Ovary (tissue), 9 donors: Measurements from ENCODE around the gene C1orf198. TPM values are rescaled to one million over a fixed set of nuclear protein-coding genes. Genes with fewer than 3 reads are reported as not detected.

Experiments used
- DNase-seq, 5 donors: peaks; one replicate each; pipeline ENCODE4 v3.0.0-alpha.2; 2019 to 2020
- H3K27ac ChIP-seq, 2 donors: fragments of 200-600 bp; one replicate each; pipeline versions ENCODE4 v1.5.1 to v1.8.0; 2019 to 2022
- H3K27me3 ChIP-seq: fragments of 200-600 bp; one replicate; pipeline ENCODE4 v1.8.0; 2022
- H3K36me3 ChIP-seq: fragments of 200-600 bp; sonication (generic); one replicate; pipeline ENCODE4 v1.5.1; 2019
- H3K4me1 ChIP-seq: one replicate; pipeline ENCODE4 v1.8.1; 2013; ENCODE audit warnings: mild to moderate bottlenecking, moderate library complexity; ENCODE audit not compliant: insufficient read depth
- H3K4me3 ChIP-seq: fragments of 200-600 bp; sonication (generic); one replicate; pipeline ENCODE4 v1.5.1; 2017
- H3K9me3 ChIP-seq, 2 donors: fragments of 200-600 bp in 1 of 2; sonication (generic) in 1 of 2; one replicate each; pipeline versions ENCODE4 v1.5.1 to v1.8.1; 2013 to 2019; ENCODE audit warnings: mild to moderate bottlenecking in 1 of 2, moderate library complexity in 1 of 2
- EP300 ChIP-seq: sonication (generic); formaldehyde crosslinking; IDR thresholded peaks from one replicate; pipeline ENCODE4 v1.6.1; 2017; ENCODE audit warnings: antibody characterized with exemption
- POLR2A ChIP-seq: fragments of 450-650 bp; IDR thresholded peaks from one replicate; pipeline ENCODE4 v1.6.1; 2017; ENCODE audit warnings: antibody characterized with exemption, mild to moderate bottlenecking, moderate library complexity
- whole genome bisulfite sequencing, 3 donors: extraction: QIAGEN DNeasy Blood & Tissue Kit in 1 of 3; methylation state at CpG; one replicate each; pipeline versions ENCODE4 v1.1.5 to v1.1.7; 2013 to 2017; 5-methylcytosine and 5-hydroxymethylcytosine counted together
- intact Hi-C, 4 donors: fragments of 100-400 bp; cut with DNase I; formaldehyde crosslinking; loops; one replicate each; pipeline versions ENCODE4 v1.11.0 to v1.15.1; 2022 to 2023
- polyA plus RNA-seq, 2 donors: library from polyadenylated mRNA; stranded (reverse); fragments of 200-250 nt in 1 of 2; fragments of 350-450 nt in 1 of 2; fragmentation: Illumina TruSeq in 1 of 2; extraction: RNeasy Lipid Tissue Mini Kit (QIAGEN cat#74804) in 1 of 2; gene quantifications; one replicate each; pipeline ENCODE4 v1.2.3, GENCODE V29; 2013 to 2014
- total RNA-seq, 7 donors: library from RNA; depleted of rRNA in 2 of 7; stranded (reverse); fragments of >200 nt in 2 of 7; fragmentation: NEBNext Ultra II Directional in 3 of 7; extraction: Animal tissue kit (Norgen Biotek cat#: 25700) in 3 of 7; gene quantifications; one replicate each; pipeline versions ENCODE4 v1.1.0 to v1.2.4, GENCODE V29; 2016 to 2023
- TF ChIP-seq, protein P1 (sequence below), 3 donors: fragments of 450-650 bp in 2 of 3; fragments of 200-600 bp in 1 of 3; IDR thresholded peaks; one replicate each; pipeline versions ENCODE4 v1.5.1 to v1.8.0; 2016 to 2022; ENCODE audit warnings: antibody characterized with exemption in 3 of 3, mild to moderate bottlenecking in 1 of 3
- donor health status: DM: no; HTN: no; CAD: no; lungs with moderate emphysema.
- donor health status: DM: no; HTN: no; CAD: no.
- donor health status: Bipolar disorder and iron deficiency.
- donor health status: DM: yes; HTN: yes; CAD: no.
- donor health status: DM: no; HTN: no; CAD: no.
- donor health status: DM: yes; HTN: yes; CAD: no.

The C1orf198 gene
- total and polyA plus RNA-seq, 9 donors = 34.0 to 60.8 (median 43.4) TPM

DNA sequence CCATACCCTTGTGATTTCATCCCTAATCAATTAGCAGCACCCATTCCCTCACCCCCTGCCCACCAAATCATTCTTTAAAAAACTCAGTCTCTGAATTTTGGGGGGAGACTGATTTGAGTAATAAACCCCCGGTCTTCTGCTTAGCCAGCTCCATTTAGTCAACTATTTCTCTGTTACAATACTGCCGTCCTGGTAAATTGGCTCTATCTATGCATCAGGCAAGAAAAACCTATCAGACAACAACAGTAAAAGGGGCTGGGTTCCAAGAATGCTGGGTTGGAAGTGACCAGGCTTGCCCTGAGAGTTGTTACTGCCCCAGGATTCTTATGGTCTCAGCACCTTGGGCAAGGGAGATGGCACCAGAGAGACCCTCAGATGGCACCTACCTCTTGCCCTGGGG, 16.3 kb upstream of the C1orf198 start:
- TF ChIP-seq EP300 (no peak), POLR2A (no peak)
- TF ChIP-seq, protein P1, sequence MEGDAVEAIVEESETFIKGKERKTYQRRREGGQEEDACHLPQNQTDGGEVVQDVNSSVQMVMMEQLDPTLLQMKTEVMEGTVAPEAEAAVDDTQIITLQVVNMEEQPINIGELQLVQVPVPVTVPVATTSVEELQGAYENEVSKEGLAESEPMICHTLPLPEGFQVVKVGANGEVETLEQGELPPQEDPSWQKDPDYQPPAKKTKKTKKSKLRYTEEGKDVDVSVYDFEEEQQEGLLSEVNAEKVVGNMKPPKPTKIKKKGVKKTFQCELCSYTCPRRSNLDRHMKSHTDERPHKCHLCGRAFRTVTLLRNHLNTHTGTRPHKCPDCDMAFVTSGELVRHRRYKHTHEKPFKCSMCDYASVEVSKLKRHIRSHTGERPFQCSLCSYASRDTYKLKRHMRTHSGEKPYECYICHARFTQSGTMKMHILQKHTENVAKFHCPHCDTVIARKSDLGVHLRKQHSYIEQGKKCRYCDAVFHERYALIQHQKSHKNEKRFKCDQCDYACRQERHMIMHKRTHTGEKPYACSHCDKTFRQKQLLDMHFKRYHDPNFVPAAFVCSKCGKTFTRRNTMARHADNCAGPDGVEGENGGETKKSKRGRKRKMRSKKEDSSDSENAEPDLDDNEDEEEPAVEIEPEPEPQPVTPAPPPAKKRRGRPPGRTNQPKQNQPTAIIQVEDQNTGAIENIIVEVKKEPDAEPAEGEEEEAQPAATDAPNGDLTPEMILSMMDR (IDR thresholded peaks at IDR 0.05) = no peak
- DNase-seq = no peak
- no peak overlapping the region for H3K27ac ChIP-seq
- intact Hi-C loops = no loop called here
- H3K36me3 ChIP-seq = no peaks in the 10 kb centered on the region
- no peaks in the 10 kb centered on the region for H3K27me3 ChIP-seq
- H3K4me1 ChIP-seq = no peaks in the 10 kb centered on the region
- 89 to 96% (median 91%) methylated on average over 2 of the region's 2 CpGs for WGBS, 3 donors
- H3K9me3 ChIP-seq = no peaks in the 10 kb centered on the region
- H3K4me3 ChIP-seq = no peak overlapping the region

DNA sequence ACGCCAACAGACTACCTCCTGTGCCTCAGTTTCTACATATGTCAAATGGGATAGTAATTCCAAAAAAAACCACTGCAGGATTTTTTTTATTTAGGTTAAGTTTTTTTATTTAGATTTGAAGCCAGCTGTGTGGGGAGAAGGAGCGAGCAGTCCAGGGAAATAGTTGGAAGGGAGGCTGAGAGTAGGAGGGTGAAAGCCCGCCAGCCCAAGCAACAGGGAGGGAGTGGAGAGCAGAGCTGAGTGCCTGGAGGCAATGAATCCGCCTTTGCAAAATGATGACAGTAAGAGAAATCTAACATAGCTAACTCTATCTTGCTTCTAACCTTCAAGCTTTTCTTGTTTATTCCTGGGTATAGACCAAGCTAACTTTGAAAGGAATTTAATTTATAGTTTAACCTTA, 15.6 kb upstream of the C1orf198 start:
- TF ChIP-seq EP300 = no peak
- TF ChIP-seq, protein P1 (IDR thresholded peaks at IDR 0.05) = no peak
- TF ChIP-seq POLR2A = no peak
- H3K27me3 ChIP-seq = no peaks in the 10 kb centered on the region
- WGBS, 3 donors = 9 to 15% (median 12%) methylated on average over 4 of the region's 4 CpGs
- no peaks in the 10 kb centered on the region for H3K9me3 ChIP-seq
- no peaks in the 10 kb centered on the region for H3K36me3 ChIP-seq
- peaks cover 2% of the 10 kb centered on the region for H3K4me1 ChIP-seq
- H3K27ac ChIP-seq = no peak overlapping the region
- H3K4me3 ChIP-seq = no peak overlapping the region
- intact Hi-C loops = loop anchor here in 1 of 4 donors (2.0 kb wide), 1 partner anchor 65 kb away; no protein-coding TSS in a partner anchor
- DNase-seq = no peak

DNA sequence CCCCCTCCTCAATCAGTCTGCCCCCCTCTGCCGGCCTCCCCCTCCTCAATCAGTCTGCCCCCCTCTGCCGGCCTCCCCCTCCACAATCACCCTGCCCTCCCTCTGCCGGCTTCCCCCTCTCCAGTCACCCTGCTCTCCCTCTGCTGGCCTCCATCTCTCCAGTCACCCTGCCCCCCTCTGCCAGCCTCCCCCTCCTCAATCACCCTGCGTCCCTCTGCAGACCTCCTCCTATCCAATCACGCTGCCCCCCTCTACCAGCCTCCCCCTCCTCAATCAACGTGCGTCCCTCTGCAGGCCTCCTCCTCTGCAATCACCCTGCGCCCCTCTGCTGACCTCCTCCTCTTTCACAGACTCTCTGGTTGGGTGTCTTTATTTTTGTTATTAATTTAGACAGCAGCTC, 11.5 kb upstream of the C1orf198 start:
- H3K9me3 ChIP-seq = no peaks in the 10 kb centered on the region
- 44 to 58% (median 55%) methylated on average over 8 of the region's 8 CpGs for WGBS, 3 donors
- H3K4me3 ChIP-seq = no peak overlapping the region
- TF ChIP-seq POLR2A (no peak), EP300 (no peak)
- TF ChIP-seq, protein P1 (IDR thresholded peaks at IDR 0.05) = no peak
- no peaks in the 10 kb centered on the region for H3K36me3 ChIP-seq
- intact Hi-C loops = no loop called here
- peaks cover 2% of the 10 kb centered on the region for H3K4me1 ChIP-seq
- DNase-seq = no peak
- no peaks in the 10 kb centered on the region for H3K27me3 ChIP-seq
- no peak overlapping the region for H3K27ac ChIP-seq

DNA sequence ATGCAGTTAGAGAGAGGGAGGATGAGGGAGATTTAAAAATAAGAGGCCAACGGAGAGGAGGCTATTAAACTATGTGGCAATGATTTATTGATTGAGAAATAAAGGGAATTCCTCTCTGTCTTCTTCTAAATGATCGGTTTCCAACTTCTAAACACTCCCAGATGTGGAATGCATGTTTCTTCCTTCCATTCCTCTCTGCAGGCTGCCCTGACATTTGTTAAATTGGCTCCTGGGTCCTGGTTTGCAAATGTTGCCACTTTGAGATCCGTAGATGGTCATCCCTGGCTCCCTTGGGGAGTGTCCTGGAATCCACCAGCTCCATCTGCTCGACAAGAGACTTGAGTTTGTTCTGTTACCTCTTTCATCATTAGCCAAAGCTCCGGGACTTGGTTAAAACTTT, 10.3 kb upstream of the C1orf198 start:
- Histone ChIP-seq H3K27me3 (no peaks in the 10 kb centered on the region), H3K4me3 (no peak overlapping the region), H3K36me3 (no peaks in the 10 kb centered on the region), H3K4me1 (peaks cover 2% of the 10 kb centered on the region), H3K27ac (no peak overlapping the region), H3K9me3 (no peaks in the 10 kb centered on the region)
- intact Hi-C loops = no loop called here
- WGBS, 3 donors = 3 to 5% (median 5%) methylated on average over 5 of the region's 5 CpGs
- DNase-seq = peak in 1 of 5 donors; percentile 45
- TF ChIP-seq POLR2A (no peak), EP300 (no peak)
- TF ChIP-seq, protein P1 (IDR thresholded peaks at IDR 0.05) = no peak
